Measurements from ENCODE around the gene OR5K4.

- TF ChIP-seq CTCF (IDR thresholded peaks at IDR 0.05) (no peak), POLR2AphosphoS5 (IDR thresholded peaks at IDR 0.05; ENCODE audit: insufficient read depth in 1 of 2, low read depth in 1 of 2) (no peak), POLR2A (IDR thresholded peaks at IDR 0.05) (no peak)
Measured at GRCh38 chr3:98326105-98326893, 27.4 kb upstream of the OR5K4 start.

All from vagina (tissue), 2 donors.